AG04449 (cell line): ENCODE measurements around the gene FBXO36.

Experiments used
- CTCF ChIA-PET: fragments of 350-600 bp; formaldehyde crosslinking; extraction: SDS; loops from one replicate; lab custom pipeline; 2021; ENCODE audit warnings: antibody characterized with exemption; lab: Yijun Ruan, JAX
- POLR2A ChIA-PET: fragments of 400-600, 350-600 bp; formaldehyde crosslinking; extraction: SDS; loops from one replicate; lab custom pipeline; 2020; ENCODE audit warnings: antibody characterized with exemption, inconsistent platforms; lab: Yijun Ruan, JAX
- DNase-seq: peaks from one replicate; pipeline ENCODE4 v3.0.0-alpha.2; 2010; ENCODE audit warnings: low read depth, low spot score
- H3K4me3 ChIP-seq: 2 replicates; pipeline ENCODE4 v1.5.1; 2011; ENCODE audit warnings: low read depth, mild to moderate bottlenecking, control low read depth, low read length
- CTCF ChIP-seq: IDR thresholded peaks from one replicate; pipeline ENCODE4 v1.5.1; 2011; ENCODE audit warnings: mild to moderate bottlenecking, moderate library complexity, low read length, control low read depth, inconsistent platforms; ENCODE audit not compliant: insufficient read depth; ENCODE audit errors: missing control alignments

The FBXO36 gene

GRCh38 chr2:229922449-229923386 is at the start of gene FBXO36:
Gene FBXO36 (plus strand): TSS chr2:229922503. CDS start chr2:229922514, 11 bp downstream.
- POLR2A ChIA-PET: no interaction called here
- peak within 1 kb of the TSS; percentile 90 for H3K4me3 ChIP-seq
- DNase-seq: no peak
- no peak for TF ChIP-seq CTCF
- CTCF ChIA-PET: interaction anchor here (0.9 kb wide), 1 partner anchor 237 kb away, joined by 3 read pairs; no protein-coding TSS in a partner anchor

- CTCF ChIA-PET: no interaction called here
These were observed 49.2 kb upstream of the FBXO36 start for GRCh38 chr2:229873123-229873581.

GRCh38 chr2:229874647-229875046 is 47.7 kb upstream of the FBXO36 start:
- H3K4me3 ChIP-seq: no peak overlapping the region
- TF ChIP-seq CTCF: no peak
- CTCF ChIA-PET: interaction anchor here (1.6 kb wide), 1 partner anchor 73 kb away, joined by 4 read pairs; no protein-coding TSS in a partner anchor
- POLR2A ChIA-PET: no interaction called here
- no peak for DNase-seq

More at GRCh38 chr2:229873123-229873581, 49.2 kb upstream of the FBXO36 start:
- POLR2A ChIA-PET: no interaction called here
- no peak overlapping the region for H3K4me3 ChIP-seq
- DNase-seq: no peak
- no peak for TF ChIP-seq CTCF

- POLR2A ChIA-PET: interaction anchor here (1.2 kb wide), 1 partner anchor 10 kb away, joined by 4 read pairs; no protein-coding TSS in a partner anchor
- no peak for DNase-seq
- no peak overlapping the region for H3K4me3 ChIP-seq
- CTCF ChIA-PET: interaction anchor here (0.9 to 1.6 kb wide), 2 partner anchors 12 to 74 kb away, joined by 3 to 4 read pairs; no protein-coding TSS in a partner anchor
- TF ChIP-seq CTCF: no peak
These were observed 46.8 kb upstream of the FBXO36 start for GRCh38 chr2:229875549-229875948.

GRCh38 chr2:229879191-229879950 is 42.9 kb upstream of the FBXO36 start:
- ChIA-PET POLR2A (no interaction called here), CTCF (interaction anchor here (2.1 kb wide), 1 partner anchor 99 kb away, joined by 7 read pairs; no protein-coding TSS in a partner anchor)
- no peak for DNase-seq
- H3K4me3 ChIP-seq: no peak overlapping the region
- TF ChIP-seq CTCF: no peak
